OCI-LY7 (cell line): ENCODE results near the gene ZC3H7B.

Source experiments
- CTCF ChIP-seq: fragments of 200-600 bp; sonication (generic); conservative IDR thresholded peaks from 2 replicates; pipeline ENCODE4 v1.5.1; 2014; ENCODE audit warnings: mild to moderate bottlenecking, antibody characterized with exemption, low read length, moderate library complexity, mixed read lengths
- EZH2phosphoT487 ChIP-seq: fragments of 200-600 bp; sonication (generic); IDR thresholded peaks from 2 replicates; pipeline ENCODE4 v1.6.1; 2018; ENCODE audit warnings: low read depth, borderline replicate concordance, mild to moderate bottlenecking, mixed run types, antibody characterized with exemption, low read length, moderate library complexity, mixed read lengths

DNA sequence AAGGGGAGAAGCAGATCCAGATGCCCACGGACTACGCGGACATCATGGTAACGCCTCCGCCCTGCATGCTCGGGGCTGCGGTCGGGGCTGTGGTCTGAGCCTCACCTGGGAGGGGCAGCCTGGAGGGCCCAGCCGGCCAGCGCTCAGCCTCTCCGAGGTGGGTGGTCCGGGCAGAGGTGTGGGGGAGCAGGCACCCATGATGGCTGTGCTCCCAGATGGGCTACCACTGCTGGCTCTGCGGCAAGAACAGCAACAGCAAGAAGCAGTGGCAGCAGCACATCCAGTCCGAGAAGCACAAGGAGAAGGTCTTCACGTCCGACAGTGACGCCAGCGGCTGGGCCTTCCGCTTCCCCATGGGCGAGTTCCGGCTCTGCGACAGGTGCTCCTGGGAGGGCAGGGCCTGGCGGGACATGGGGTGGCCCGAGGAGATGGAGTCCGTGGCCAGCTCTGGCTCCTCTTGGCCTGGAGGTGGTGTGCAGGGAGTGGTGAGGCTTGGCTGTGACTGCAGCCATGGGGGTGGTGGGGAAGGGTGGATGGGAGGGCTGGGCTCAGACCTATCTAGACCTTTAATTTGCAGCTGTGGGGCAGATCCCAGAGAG lies 55.2 kb downstream of the ZC3H7B start:
- no peak for TF ChIP-seq CTCF
- TF ChIP-seq EZH2phosphoT487: no peak
